A673 (cell line): ENCODE data around the gene OPRL1.
"Not testable (repeated sequence)": the region's sequence is repeated elsewhere in the genome, so short reads cannot be mapped to it uniquely, and the experiment has no call there.

Experiments
- EZH2 ChIP-seq: fragments of 200-600 bp; sonication (generic); IDR thresholded peaks from 2 replicates; pipeline ENCODE4 v1.6.1; 2017; ENCODE audit warnings: borderline replicate concordance, low read depth, mild to moderate bottlenecking, mixed read lengths, antibody characterized with exemption, low read length; ENCODE audit not compliant: poor library complexity, severe bottlenecking
- TF ChIP-seq, protein P1 (sequence below): fragments of 300-800, 200-600 bp; sonication (generic); conservative IDR thresholded peaks from 2 replicates; pipeline ENCODE4 v1.5.1; 2017; ENCODE audit warnings: low read depth, mild to moderate bottlenecking, antibody characterized with exemption, low read length, moderate library complexity, mixed read lengths

DNA sequence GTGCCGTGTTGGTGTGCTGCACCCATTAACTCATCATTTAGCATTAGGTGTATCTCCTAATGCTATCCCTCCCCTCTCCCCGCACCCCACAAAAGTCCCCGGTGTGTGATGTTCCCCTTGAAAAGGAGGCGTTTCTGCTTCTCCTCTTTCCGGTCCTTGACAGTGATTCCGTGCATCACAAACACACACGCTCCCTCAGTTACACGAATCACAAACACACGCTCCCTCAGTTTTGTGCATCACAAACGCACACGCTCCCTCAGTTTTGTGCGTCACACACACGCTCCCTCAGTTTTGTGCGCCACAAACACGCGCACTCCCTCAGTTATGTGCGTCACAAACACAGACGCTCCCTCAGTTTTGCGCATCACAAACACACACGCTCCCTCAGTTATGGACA lies 54.9 kb downstream of the OPRL1 start:
- TF ChIP-seq, protein P1, sequence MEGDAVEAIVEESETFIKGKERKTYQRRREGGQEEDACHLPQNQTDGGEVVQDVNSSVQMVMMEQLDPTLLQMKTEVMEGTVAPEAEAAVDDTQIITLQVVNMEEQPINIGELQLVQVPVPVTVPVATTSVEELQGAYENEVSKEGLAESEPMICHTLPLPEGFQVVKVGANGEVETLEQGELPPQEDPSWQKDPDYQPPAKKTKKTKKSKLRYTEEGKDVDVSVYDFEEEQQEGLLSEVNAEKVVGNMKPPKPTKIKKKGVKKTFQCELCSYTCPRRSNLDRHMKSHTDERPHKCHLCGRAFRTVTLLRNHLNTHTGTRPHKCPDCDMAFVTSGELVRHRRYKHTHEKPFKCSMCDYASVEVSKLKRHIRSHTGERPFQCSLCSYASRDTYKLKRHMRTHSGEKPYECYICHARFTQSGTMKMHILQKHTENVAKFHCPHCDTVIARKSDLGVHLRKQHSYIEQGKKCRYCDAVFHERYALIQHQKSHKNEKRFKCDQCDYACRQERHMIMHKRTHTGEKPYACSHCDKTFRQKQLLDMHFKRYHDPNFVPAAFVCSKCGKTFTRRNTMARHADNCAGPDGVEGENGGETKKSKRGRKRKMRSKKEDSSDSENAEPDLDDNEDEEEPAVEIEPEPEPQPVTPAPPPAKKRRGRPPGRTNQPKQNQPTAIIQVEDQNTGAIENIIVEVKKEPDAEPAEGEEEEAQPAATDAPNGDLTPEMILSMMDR = not testable (repeated sequence)
- TF ChIP-seq EZH2 = not testable (repeated sequence)
